NOMO-1 treated with dmso at 0.1 percent for 144 hours (cell line): ENCODE results near the gene PRKN.

Experiments
- DNase-seq: peaks from one replicate; lab custom pipeline; 2025; ENCODE audit not compliant: unreplicated experiment; lab: John Stamatoyannopoulos, UW

PRKN gene

GRCh38 chr6:162727322-162728182, at the start of gene PRKN, which contains the start of gene PACRG:
PRKN (minus strand) TSS chr6:162727766.
PACRG (plus strand) TSS chr6:162727974.
- no peak for DNase-seq

- no peak for DNase-seq
Observed at GRCh38 chr6:162777091-162777490, 49.5 kb upstream of the PRKN start.

DNA sequence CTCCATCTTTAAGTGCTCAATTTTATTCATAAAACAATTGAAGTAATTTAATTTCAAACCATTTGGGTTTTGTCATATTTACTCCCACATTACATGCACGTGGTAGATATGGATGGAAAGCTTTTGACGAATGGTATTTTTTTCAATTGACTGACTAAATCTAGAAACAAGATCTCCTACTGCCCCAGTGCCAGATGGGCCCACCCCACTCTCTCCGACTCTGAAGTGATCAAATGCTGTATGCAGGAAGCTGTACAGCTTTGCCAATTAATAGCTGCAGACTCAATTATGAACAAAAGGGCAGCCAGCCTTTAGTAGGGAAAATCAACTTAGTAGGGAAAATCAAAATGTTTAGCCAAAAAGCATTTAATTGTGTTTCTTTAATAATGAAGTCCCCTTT, 46.4 kb upstream of the PRKN start:
- DNase-seq = no peak

GRCh38 chr6:162772466-162772865, 44.9 kb upstream of the PRKN start:
- DNase-seq = no peak

GRCh38 chr6:162770955-162771354, 43.4 kb upstream of the PRKN start:
- no peak for DNase-seq

GRCh38 chr6:162770136-162770535, 42.6 kb upstream of the PRKN start:
- DNase-seq = no peak

DNA sequence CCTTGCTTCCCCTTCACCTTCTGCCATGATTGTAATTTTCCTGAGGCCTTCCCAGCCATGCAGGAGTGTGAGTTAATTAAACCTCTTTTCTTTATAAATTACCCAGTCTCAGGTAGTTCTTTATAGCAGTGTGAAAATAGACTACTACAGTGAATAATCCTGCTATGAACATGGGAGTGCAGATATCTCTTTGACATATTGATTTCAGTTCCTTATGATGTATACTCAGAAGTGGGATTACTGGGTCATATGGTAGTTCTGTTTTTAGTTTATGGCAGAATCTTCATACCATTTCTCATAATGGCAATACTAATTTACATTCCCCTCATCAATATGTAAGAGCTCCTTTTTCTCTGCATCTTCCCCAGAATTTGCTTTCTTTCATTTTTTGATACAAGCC, 26.2 kb upstream of the PRKN start:
- DNase-seq = no peak

DNA sequence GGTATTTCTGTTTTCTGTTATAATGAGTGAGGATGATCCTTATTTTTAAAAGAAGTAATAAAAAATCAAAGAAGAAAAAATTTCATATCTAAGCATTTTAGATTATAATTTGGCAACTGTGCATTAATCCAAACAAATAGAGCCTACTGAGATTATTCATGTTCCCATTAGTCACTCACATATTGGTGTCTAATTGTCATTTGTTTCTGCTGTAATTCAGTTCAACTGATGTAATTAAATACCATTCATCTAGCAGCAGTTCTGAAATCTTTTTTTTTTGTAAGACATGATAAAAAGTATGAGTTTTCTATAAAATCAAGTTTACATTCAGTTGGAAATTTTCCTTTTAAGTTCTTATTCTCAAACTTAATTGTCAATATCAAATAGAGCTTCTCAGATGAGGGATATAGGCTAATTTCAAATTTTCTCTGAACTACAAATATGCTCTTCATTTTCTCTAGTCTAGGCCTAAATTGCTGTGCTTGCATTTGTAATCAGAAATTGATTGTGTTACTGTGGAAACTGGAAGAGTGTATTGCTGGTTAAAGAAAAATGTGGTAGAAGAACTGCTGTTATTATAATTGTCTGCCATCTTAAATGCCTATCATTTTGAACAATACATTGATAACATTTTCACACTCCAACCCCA, 23.8 kb upstream of the PRKN start:
- no peak for DNase-seq

DNA sequence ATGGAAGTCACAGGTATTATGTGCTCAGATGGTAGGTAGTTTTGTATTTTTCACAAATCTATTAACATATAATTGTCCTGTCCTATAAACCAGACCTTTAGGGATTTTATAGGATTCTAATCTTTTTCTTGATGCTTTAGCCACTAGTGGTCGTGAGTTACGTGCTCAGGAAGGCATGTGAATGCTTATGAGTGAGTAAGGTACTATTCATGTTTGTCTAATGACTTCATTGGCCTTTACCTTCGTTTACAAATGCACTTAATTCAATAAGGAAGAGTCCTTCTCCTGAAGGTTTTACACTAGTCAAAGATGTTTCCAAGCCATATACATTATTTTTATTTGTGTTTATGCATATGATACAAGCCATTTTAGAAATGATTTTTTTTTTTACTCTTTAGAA, 23.2 kb upstream of the PRKN start:
- DNase-seq = no peak

- no peak for DNase-seq
Observed at GRCh38 chr6:162736961-162737360, 9.4 kb upstream of the PRKN start.

DNA sequence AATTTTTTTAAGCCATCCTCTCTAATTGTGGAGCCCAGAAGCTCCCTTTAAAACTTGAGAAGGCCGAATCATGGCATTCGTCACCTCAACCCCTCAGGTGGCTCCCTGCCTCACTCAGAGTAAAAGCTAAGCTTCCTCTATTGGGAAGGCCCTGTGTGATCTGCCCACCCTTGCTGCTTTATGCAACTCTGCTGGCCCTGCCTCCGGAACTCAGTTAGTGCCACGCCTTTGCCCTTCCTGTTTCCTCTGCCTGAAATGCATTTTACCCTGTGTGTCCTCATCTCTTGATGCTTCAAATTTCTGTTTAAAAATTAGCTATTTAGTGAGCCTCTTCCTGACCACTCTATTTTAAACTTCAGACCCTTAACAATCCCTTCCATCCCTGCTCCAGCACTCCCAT, 5.9 kb upstream of the PRKN start:
- DNase-seq = no peak

- no peak for DNase-seq
Observed at GRCh38 chr6:162730502-162730901, 2.9 kb upstream of the PRKN start.

GRCh38 chr6:162728706-162729105, 1.1 kb upstream of the PRKN start:
- no peak for DNase-seq

GRCh38 chr6:162728197-162728596, 631 bp upstream of the PRKN start:
- DNase-seq = no peak

DNA sequence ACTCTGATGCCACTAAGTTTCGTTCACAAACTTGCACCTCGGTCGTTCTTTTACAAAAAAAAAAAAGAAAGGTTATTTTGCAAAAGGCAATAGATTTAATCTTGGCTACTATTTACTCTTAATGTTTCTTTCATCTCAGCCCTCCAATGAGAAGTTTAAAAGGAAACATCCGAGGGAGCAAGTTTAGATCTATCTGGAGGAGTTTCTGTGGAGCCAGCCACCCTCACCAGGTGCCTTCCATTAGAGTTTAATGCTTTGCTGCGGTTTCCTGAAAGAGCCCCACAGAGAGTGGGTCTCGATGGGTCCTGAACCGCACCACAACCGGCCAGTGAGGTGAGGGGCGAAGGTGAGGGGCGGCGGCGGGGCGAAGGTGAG, 632 bp downstream of the PRKN start:
- no peak for DNase-seq

DNA sequence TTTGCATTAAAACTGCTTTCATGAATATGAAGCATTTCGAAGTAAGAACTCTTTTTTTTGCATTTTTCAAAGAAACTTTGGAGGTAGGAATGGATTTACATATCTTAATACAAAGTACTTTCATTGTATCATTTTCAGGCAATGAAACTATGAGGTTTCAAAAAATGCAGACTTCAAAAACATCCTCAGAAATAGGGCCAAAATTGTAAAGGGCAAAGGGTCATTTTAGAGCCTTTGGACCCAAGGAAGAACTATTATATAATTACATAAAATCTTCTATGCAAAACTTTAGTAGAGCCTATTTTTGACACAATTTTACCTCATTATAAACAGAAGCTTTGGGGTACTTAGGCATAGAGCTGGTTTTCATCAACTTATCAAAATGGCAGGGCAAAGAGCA, 4.9 kb downstream of the PRKN start:
- DNase-seq = no peak

DNA sequence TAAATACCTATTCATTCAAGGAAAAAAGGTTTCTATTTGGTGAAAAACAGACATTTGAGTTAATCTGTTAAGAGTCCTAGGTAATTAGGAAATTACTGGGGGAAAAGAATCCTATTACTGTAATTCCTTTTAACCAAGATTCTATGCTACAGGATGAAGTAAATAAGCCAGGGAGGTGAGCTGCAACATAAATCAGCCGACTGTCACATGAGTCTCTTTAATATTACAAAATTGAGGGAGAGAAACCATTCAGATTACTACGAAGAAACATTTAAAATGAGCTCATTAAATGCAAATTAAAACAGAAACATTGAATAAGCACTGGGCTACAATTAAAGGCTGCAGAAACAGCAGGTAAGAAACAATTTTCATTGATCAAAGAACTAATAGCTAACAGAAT, 5.3 kb downstream of the PRKN start:
- DNase-seq = no peak

DNA sequence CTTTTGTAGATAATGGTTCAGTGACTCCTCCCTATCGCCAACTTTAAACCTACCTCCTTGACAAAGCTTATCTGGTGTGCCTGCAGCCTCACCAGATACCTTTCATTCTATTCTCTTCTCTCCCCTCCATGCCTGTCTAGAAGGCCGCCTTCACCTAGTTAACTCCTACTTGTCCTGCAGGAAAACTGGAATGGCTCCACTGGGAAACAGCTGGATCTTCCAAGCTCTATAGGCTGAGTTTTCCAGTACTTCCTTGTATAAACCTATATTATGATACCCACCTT, 6.2 kb downstream of the PRKN start:
- DNase-seq = no peak

DNA sequence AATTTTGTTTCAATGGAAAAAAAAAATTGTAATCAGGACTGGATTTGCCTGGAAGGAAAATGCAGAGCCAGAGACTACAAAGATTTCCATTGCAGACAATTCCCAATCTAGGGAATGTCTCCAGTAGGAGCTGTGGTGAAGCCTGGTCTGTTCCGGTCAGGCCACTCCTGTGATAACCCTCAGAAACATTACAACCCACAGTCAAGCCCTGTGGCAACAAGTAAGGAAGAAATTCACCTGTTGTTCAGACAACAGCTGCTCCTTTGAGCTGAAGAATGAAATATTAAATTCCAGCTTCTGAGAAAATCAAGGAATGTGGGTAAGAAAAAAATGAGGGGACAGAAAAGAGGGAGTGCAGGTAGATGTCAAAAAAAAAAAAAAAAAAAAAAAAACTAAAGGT, 8.0 kb downstream of the PRKN start:
- no peak for DNase-seq

- DNase-seq = no peak
Observed at GRCh38 chr6:162715601-162716000, 12.0 kb downstream of the PRKN start.

DNA sequence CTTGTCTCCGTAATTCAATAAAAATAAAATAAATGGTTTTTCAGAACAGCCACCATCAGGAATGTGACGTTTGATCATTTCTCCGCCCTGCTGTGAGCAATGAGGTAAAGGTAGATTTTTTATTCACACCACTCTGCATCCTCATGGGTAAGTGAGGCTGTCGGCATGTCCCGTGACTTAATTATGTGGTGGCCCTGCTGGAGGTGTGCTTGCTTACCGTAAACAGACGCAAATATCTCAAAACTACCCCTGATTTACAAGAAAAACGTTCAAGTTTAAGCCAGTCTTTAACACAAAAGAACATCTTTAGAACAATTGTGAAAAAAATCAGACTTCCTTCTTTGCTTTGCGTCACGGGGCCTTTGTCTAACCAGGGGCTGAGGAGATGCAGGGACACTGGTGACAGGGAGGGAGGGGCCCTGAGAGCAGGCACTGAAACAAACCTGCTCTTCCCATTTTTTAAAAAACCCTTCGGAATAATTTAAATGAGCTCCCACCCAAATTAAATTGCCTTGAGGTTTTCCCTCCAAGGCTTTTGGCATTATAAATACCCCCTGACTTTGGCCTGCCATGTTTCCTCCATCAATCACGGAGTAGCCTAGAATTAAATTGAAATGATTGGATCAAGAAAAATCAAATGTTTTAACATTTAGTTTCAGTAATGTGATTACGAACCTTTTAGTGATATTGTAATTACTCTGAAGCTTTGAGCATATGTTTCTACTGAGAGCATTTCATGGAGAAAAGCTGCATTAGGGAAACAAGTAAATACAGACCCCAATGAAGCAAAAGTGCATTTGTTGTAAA, 13.4 kb downstream of the PRKN start:
- DNase-seq = no peak

DNA sequence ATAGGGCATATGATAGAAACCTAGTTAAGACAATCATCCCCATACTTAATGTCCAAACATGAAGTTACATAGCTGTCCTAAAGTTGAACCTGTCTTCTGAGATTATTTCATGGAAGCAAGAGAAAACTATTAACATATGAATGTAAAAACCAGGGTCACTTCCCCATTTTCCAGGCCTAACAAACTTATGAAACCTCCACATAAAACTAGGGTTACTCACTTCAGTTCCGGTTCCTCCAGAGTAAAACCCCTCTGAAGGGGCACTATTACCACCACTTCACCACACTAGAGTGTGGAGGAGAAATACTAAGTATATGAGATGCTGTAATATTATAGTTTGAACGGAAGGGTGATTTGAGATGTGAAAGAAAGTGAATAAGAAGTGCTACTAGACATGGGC, 14.9 kb downstream of the PRKN start:
- DNase-seq = no peak
